Measurements from ENCODE around the gene ATP8B4. TPM values are rescaled to one million over a fixed set of nuclear protein-coding genes. Genes with fewer than 3 reads are reported as not detected.
"Not testable (repeated sequence)": the region's sequence is repeated elsewhere in the genome, so short reads cannot be mapped to it uniquely, and the experiment has no call there.

ATP8B4 gene
- total RNA-seq, 6 experiments from 2014 or later, result 0.31 to 1.6 (median 0.91) TPM

DNA sequence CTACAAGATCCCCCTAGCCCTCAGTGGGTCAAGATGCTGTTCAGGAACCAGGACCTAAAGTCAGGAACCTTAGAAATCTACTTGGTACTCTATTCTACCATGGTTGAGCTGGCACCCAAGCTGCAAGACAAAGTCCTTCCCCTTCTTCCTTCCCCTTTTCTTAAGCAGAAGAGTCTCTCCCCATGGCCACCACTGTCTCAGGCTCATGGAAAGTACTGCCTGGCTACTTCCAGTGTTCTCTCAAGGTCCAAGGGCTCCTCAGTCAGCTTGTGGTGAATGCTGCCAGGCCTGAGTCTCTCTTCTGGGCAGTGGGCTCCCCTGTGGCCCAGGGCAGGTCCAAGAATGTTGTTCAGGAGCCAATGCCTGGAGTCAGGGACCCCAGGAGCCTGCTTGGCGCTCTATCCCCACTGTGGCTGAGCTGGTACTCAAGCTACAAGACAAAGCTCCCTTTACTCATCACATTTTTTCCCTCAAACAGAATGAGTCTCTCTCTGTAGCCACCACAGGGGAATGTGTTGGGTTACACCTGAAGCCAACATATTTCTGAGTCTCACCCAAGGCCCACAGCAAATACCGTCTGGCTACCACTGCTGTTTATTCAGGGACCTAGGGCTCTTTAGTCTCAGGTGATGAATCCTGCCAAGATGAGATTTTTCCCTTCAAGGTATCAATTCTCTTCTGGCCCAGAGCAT lies 44.8 kb upstream of the ATP8B4 start:
- Mint-ChIP-seq H3K36me3 (ENCODE audit: low read depth) (peaks cover 25% of the 10 kb centered on the region), H3K4me3 (no peak overlapping the region), H3K27me3 (ENCODE audit: insufficient read depth) (peaks cover 3% of the 10 kb centered on the region; the same call in 1 of the 2 replicates), H3K9me3 (peaks cover 14% of the 10 kb centered on the region), H3K27ac (peak overlapping the region; percentile 47; the same call in 1 of the 2 replicates), H3K4me1 (ENCODE audit: low read depth) (peaks cover 62% of the 10 kb centered on the region)
- TF ChIP-seq, protein P1, sequence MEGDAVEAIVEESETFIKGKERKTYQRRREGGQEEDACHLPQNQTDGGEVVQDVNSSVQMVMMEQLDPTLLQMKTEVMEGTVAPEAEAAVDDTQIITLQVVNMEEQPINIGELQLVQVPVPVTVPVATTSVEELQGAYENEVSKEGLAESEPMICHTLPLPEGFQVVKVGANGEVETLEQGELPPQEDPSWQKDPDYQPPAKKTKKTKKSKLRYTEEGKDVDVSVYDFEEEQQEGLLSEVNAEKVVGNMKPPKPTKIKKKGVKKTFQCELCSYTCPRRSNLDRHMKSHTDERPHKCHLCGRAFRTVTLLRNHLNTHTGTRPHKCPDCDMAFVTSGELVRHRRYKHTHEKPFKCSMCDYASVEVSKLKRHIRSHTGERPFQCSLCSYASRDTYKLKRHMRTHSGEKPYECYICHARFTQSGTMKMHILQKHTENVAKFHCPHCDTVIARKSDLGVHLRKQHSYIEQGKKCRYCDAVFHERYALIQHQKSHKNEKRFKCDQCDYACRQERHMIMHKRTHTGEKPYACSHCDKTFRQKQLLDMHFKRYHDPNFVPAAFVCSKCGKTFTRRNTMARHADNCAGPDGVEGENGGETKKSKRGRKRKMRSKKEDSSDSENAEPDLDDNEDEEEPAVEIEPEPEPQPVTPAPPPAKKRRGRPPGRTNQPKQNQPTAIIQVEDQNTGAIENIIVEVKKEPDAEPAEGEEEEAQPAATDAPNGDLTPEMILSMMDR (IDR thresholded peaks at IDR 0.05), result no peak
- no peak for DNase-seq

DNA sequence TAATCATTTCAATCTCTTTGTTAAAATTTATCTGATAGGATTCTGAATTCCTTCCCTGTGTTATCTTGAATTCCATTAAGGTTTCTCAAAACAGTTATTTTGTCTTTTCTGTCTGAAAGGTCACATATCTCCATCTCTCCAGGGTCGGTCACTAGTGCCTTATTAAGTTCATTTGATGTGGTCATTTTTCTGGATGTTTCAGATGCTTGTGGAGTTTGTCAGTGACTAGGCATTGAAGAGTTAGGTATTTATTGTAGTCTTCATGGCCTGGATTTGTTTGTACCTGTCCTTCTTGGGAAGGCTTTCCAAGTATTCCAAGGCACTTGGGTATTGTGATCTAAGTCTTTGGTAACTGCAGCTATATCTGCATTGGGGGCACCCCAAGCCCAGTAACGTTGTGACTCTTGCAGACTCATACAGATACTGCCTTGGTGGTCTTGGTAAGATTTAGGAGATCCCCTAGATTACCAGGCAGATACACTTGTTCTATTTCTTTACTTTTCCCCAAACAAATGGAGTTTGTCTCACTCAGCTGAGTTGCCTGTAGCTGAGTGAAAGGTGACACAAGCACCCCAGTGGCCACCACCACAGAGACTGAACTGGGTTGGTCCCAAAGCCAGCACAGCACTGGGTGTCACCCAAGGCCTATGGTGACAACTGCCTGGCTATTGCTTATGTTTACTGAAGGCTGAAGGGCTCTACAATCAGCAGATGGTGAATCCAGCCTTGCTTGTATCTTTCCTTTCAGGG lies 44.1 kb upstream of the ATP8B4 start:
- Mint-ChIP-seq H3K27ac (peak overlapping the region; percentile 47), H3K4me3 (no peak overlapping the region), H3K36me3 (ENCODE audit: low read depth) (peaks cover 28% of the 10 kb centered on the region), H3K4me1 (ENCODE audit: low read depth) (peaks cover 58% of the 10 kb centered on the region), H3K27me3 (ENCODE audit: insufficient read depth) (peaks cover 3% of the 10 kb centered on the region; the same call in 1 of the 2 replicates), H3K9me3 (peaks cover 18% of the 10 kb centered on the region)
- DNase-seq, result peak; percentile 59
- TF ChIP-seq, protein P1 (IDR thresholded peaks at IDR 0.05), result no peak

DNA sequence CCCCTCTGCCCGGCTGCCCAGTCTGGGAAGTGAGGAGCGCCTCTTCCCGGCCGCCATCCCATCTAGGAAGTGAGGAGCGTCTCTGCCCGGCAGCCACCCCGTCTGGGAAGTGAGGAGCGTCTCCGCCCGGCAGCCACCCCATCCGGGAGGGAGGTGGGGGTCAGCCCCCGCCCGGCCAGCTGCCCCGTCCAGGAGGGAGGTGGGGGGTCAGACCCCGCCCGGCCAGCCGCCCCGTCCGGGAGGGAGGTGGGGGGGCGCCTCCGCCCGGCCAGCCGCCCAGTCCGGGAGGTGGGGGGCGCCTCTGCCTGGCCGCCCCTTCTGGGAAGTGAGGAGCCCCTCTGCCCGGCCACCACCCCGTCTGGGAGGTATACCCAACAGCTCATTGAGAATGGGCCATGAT lies 39.2 kb upstream of the ATP8B4 start:
- not testable (repeated sequence) for H3K4me3 Mint-ChIP-seq; DNase-seq; H3K27ac Mint-ChIP-seq; H3K4me1 Mint-ChIP-seq (ENCODE audit: low read depth); H3K27me3 Mint-ChIP-seq (ENCODE audit: insufficient read depth)
- Mint-ChIP-seq H3K36me3 (ENCODE audit: low read depth) (peaks cover 35% of the 10 kb centered on the region), H3K9me3 (peaks cover 29% of the 10 kb centered on the region)

DNA sequence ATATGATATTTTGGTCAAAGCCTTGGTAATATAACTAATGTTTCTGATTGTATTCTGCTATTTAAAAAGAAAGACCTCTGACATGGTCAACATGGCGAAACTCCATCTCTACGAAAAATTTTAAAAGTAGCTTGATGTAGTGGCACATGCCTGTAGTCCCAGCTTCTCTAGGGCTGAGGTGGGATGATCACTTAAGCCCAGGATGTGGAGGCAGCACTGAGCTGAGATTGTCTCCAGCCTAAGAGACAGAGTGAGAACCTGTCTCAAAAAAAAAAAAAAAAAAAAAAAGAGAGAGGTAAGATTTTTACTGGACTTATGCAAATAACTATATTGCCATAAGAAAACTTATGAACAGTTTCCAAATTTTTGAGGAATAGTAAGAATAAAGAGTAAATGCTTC lies 32.4 kb upstream of the ATP8B4 start:
- Mint-ChIP-seq H3K4me1 (ENCODE audit: low read depth) (peaks cover 35% of the 10 kb centered on the region), H3K4me3 (no peak overlapping the region), H3K36me3 (ENCODE audit: low read depth) (no peaks in the 10 kb centered on the region), H3K9me3 (no peaks in the 10 kb centered on the region), H3K27ac (no peak overlapping the region), H3K27me3 (ENCODE audit: insufficient read depth) (no peaks in the 10 kb centered on the region)
- TF ChIP-seq, protein P1 (IDR thresholded peaks at IDR 0.05), result no peak
- DNase-seq, result no peak

DNA sequence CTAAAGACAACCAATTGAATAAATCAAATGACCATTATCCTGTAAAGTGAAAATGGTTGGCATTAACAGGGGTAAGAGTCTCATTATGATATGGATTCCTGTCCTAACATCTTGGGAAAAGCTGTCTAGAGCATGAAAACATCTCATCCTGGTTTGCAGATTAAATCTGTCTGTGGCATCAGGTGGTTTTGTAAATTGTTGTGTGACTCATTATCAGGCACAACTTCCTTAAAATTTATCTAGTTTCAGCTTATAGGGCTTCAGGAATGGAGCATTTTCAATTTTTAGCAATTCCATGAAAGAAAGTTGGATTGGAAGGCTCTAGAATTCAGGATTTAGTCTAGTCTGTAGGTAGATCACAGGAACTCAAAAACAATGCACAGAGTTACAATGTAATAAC lies 31.8 kb upstream of the ATP8B4 start:
- Mint-ChIP-seq H3K4me3 (no peak overlapping the region), H3K36me3 (ENCODE audit: low read depth) (no peaks in the 10 kb centered on the region), H3K27ac (no peak overlapping the region), H3K4me1 (ENCODE audit: low read depth) (peaks cover 41% of the 10 kb centered on the region), H3K27me3 (ENCODE audit: insufficient read depth) (no peaks in the 10 kb centered on the region), H3K9me3 (no peaks in the 10 kb centered on the region)
- TF ChIP-seq, protein P1 (IDR thresholded peaks at IDR 0.05), result no peak
- DNase-seq, result no peak

DNA sequence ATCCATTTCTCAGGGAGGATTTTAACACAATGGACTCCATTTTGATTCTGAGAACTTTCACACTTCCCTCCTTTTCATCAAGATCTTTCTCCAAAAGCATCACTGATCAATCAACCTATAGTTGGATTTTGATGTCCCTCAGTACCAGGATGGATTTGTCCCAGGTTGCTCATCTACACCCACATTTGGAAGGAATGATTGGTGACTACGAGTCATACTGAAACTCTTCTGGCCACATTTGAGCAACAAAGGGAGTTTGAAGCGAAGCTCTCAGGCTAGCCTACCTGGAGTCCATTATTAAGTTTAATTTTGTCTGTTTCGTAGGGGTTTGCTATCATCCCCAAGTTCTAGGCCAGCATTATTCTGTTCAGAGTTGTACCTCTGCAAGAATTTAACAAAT lies 31.3 kb upstream of the ATP8B4 start:
- no peaks in the 10 kb centered on the region for H3K9me3 Mint-ChIP-seq
- H3K4me1 Mint-ChIP-seq (ENCODE audit: low read depth), result peaks cover 46% of the 10 kb centered on the region
- H3K4me3 Mint-ChIP-seq, result no peak overlapping the region
- no peaks in the 10 kb centered on the region for H3K36me3 Mint-ChIP-seq (ENCODE audit: low read depth)
- H3K27me3 Mint-ChIP-seq (ENCODE audit: insufficient read depth), result no peaks in the 10 kb centered on the region
- TF ChIP-seq, protein P1 (IDR thresholded peaks at IDR 0.05), result no peak
- no peak for DNase-seq
- H3K27ac Mint-ChIP-seq, result no peak overlapping the region

Data from HFFc6 (cell line).